GM18858 (cell line): ENCODE results near the gene ST6GALNAC3.
"Not testable (repeated sequence)": the region's sequence is repeated elsewhere in the genome, so short reads cannot be mapped to it uniquely, and the experiment has no call there.

Experiments
- ATAC-seq: cut with Tn5 transposase; IDR thresholded peaks from one replicate; pipeline ENCODE4 v1.9.1; 2021; ENCODE audit not compliant: unreplicated experiment

ST6GALNAC3 gene

DNA sequence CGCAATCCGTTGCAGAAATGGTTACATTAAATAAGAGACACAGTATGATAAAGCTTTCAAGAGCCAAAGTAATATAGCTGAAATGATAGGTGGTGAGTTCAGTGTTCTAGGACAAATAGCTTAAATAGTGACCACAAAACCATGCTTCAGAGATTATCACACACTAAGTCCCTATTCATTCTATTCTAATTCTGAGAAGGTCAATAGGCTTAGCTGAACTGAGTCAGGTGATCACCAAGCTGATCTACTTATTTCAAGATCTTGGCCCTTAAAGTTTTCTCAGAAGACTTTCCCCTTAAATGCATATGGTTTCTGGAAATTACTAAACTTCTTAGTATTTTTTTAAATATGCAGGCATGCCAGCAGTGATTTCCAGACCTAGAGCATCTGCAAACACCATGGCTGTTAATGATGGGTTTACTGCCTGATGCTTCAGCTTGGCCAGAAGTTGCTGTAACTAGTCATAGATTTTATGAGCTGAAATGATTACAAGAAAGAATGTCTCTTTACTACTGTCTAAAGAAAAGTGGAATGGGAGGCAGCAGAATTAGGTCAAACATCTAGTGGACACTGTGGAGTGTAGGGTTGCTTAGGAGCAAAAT lies 242.9 kb downstream of the ST6GALNAC3 start:
- no peak for ATAC-seq

DNA sequence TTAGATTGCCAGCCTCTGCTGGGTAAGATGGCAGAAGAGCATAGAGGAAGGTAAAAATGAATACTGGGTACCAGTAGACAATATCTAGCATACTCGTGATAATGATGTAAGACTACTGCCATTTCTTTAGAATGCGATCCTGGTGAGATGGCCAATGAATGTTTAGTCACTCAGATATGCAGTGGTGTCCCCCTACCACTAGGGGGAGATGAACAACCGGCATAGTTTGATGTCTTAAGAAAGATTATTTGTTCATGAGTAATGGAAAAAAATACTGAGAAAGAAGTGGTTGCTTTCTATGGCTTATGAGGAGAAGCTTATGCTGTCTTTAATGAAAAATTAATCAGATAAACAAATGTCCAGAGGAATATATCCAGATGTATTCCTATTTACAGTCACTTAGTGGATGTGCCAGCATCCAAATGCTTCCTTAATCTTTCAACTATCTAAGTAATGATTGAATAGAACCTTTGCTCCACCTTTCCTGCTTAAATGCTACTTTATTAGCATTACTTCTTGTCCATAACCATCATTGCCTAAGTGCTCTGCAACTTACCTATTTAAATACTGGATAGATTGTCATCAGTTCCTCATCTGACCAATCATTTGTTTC lies 256.6 kb downstream of the ST6GALNAC3 start:
- ATAC-seq = peak; percentile 90

DNA sequence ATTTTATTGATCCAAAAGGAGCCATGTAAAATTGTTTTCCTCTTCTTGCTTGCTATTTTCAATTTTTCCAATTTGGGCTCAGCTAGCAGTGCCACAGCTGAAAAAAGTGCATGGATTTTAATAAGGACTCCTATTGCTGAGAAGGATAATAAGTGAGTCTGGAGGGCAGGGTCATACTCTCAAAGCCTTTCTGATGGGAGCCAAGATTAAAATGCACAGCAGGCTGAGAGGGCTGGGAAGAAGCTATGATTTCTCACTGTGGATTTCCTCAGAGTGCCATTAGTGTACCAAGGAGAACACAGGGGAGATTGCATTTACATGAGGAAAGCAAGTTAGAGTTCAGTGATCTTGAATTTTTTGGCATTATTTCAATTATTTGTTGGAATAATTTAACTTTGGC lies 261.3 kb downstream of the ST6GALNAC3 start:
- no peak for ATAC-seq

DNA sequence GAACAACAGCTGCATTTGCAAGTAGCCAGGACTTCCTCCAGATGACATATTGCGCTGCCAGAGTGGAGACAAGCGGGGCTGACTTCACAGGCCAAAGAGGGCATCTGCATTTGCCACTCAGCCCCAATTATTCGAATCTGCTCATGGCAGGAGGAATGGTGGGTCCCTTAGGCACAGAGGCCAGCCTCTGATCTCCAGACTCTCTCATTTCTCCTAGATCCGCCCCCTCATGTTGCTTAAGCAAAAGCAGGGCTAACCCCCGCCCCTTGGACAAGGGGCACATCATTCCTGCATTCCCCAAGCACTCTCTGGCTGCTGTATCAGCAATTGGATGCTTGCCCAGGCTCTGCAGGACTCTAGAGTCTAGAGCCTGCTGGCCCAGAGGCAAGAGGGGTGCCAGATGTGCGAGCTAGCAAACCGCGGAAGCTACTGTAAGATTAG lies 262.4 kb downstream of the ST6GALNAC3 start:
- ATAC-seq = no peak

DNA sequence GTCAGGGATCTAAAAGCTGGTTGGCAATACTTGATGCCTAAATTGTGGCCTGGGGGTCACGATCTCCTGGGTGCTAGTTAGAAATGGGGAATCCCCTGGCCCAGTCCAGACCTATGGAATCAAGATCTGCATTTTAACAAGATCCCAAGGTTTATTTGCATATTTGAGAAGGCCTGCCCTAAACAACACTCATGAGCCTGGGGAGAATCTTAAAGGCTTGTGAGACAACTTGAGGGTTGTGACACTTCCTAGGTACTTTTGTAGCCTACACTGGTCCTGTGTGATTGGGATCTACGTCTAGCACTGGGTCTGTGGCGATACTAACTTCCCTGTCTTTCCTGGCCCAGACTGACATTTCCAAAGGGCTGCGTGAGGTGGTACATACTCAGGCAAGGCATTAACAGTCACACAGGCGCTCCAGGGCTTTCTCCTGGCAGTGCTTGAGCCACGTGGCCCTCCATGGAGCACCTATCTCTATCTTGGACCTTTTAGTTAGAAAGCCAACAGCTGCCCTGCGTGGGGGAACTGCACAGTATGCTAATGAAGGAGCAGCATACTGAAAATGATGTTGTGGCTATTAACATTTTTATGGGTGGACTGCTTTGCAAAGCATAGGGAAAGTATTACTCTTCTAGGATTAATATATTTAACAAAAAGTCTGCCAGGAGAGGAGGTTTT lies 263.1 kb downstream of the ST6GALNAC3 start:
- no peak for ATAC-seq

DNA sequence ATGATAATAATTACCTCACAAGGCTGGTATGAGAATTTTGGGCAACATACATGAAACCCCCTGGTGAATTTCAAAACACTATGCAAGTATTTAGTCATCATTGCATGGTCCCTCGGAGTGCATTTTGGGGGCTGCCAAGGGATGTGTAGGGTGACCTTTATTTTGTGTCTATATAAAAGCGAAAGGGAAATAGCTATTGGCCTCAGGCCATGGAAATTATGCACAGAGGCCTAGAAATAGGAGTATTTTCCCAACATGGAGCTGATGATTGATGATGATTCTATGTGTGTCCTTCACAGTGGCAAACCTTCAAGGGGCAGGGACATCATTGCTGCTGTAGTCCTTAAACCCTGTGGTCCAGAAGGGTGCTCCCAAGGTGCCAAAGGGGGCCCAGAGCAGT lies 265.5 kb downstream of the ST6GALNAC3 start:
- ATAC-seq = no peak

DNA sequence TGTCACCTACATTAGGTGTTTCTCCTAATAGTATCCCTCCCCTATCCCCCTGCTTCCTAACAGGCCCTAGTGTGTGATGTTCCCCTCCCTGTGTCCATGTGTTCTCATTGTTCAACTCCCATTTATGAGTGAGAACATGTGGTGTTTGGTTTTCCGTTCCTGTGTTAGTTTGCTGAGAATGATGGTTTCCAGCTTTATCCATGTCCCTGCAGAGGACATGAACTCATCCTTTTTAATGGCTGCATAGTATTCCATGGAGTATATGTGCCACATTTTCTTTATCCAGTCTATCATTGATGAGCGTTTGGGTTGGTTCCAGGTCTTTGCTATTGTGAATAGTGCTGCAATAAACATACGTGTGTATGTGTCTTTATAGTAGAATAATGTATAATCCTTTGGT lies 267.3 kb downstream of the ST6GALNAC3 start:
- not testable (repeated sequence) for ATAC-seq

DNA sequence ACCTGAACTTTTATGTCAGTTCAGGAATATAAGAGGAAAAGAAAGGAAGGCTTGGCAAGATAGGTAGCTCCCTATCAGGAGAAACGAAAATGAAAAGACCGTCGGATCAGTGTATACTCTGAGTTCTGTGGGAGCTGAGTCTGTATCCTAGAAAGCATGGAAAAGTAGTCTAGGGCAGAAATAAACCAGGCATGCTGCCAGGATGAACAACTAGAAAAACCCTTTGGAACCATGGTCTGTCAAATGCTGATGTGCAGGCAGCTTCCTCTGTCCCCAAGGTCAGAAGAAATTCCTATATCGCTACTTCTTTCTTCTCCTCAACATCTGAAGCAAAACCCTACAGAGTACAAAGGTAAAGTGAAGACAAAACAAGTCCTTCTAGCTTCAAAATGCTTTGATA lies 268.8 kb downstream of the ST6GALNAC3 start:
- ATAC-seq = no peak

DNA sequence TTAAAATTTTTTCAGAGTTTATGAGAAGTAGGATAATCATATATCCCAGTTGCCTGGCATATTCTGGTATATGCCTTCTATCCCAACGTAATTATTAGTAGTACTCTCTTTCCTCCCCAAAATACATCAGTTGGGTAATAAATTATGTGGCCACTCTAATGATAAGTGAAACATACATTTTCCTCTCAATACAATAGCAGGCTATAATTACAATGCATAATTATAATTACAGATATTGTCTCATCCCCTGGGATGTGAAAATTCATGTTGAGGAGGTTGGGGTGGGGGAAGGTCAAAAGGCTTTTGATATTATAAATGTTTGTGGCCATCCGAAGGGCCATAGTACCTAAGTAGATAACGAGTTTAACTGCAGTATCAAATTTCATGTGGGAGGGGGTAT lies 277.1 kb downstream of the ST6GALNAC3 start:
- ATAC-seq = no peak

DNA sequence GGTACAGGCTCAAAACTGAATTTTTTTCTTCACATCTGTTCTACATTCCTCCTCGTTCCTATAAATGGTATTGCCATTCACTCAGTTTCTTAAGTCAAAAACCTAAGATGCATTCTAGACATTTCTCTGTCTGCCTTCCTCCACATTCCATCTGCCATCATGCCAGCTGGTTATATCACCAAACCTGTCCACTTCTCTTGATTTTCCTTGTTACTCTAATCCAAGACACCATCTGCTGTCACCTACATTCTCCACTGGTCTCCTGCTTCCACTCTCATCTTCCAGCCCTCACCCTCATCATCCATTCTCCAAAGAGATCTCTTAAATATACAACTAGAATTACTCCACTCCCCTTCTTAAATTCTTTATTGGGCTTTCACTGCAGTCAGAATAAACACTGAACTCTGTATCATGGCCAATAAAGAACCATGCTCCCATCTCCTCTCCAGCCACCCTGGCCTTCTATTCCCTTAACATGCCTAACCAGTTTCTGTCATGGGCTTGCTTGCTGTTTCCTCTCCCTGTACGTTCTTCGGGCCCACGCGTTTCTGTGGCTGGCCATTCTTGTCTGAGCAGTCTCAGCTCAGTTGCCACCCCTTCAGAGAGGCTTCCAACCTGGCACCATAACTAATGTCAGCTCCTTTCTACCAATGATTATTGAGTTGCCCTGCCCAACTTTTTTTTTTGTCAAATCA lies 278.3 kb downstream of the ST6GALNAC3 start:
- no peak for ATAC-seq

DNA sequence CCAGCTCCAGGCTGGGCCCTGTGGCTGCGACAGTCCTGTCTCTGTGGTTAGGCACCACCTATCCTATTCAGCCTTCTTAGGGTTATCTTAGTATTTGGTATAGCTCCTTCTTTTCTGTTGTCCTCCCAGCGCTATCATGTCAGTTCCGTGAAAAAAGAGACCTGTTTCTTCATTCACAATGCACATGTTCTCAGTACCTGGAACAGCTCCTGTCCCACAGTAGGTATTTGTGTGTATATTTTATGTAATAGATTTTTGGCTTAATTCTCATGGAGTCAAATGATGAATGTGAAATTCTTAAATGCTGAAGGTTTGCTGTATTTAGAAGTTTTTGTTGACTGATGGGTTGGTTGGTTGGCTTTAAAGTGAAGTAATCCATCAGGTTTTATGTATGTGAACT lies 279.7 kb downstream of the ST6GALNAC3 start:
- ATAC-seq = no peak

DNA sequence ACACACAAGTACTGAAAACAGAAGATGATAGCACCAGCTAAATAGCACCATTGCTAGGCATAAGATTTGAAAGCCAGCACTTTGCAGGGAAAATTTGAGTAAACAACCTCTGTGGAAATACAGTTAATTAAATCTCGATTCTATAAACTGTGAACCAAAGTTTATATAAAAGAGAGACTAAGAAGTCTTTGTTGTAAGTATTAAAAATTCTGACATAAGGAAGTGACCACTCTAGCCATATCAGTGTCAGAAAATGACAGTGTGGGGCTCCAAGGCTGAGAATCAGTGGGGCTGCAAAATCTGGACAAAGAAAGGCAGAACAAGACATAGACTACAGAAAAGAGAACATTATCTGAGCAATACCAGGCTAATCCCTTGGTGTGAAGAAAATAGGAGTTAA lies 292.2 kb downstream of the ST6GALNAC3 start:
- ATAC-seq = no peak

DNA sequence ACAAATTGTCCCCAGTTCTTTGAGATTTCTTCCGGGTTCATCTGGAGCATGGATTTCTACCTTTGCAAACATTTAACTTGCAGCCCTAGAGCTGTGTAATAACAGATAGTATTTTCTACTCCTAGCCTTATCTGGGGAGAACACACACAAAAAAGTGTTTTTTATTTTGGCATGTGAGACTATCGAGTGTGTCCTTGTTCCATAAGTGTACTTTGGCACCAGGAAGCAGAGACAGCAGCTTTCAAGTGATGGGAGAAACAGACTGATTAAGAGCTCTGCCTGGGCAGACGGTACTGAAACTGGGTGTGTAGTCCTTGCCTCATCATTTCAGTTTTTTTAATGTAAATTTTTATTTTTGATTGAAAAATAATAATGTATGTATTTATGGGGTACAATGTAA lies 297.4 kb downstream of the ST6GALNAC3 start:
- ATAC-seq = no peak

DNA sequence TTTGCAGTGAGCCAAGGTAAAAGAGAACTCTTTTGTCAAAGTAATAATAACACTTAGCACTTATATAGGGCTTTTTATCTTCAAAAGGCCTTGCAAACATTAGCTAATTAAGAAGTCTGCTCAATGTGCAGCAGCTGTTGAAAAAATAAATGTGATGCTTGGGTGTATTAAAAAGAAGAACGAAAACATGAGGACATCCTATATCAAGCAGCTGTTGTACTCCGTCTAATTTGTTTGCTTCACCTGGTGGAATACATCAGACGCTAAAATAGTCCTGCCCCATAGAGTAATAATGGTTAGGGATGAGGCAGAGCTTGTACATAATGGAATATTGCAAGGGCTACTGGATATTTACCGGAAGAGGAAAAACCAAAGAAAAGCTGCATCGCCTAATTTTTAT lies 299.5 kb downstream of the ST6GALNAC3 start:
- no peak for ATAC-seq

DNA sequence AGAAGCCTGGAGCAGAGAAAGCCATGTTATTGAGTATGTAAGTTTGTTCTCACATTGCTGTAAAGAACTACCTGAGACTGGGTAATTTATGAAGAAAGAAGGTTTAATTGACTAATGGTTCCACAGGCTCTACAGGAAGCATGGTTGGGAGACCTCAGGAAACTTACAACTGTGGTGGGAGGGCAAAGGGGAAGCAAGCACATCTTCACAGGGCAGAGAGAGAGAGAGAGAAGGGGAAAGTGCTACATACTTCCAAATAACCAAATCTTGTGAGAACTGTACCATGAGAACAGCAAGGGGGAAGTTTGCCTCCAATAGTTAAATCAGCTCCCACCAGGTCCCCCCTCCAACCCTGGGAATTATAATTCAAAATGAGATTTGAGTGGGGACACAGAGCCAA lies 302.7 kb downstream of the ST6GALNAC3 start:
- ATAC-seq = no peak

DNA sequence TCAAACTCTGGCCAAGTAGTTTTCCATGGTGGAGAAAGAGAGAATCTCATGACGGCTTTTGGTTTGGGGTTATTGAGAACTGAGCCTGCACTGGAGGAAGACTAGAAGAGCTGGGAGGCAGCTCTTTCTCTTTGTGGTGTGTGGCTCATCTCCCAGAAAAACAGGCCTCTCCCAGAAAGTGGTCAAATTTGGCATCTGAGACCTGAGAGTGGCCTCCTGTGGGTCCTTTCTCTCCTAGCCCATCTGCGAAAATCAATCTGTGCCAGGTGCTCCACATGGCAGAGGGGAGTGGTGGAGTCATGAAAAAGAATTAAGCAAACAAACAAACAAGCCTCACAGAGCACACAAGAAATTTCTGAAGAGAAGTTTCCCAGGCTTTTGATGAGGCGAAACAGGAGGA lies 305.0 kb downstream of the ST6GALNAC3 start:
- no peak for ATAC-seq

DNA sequence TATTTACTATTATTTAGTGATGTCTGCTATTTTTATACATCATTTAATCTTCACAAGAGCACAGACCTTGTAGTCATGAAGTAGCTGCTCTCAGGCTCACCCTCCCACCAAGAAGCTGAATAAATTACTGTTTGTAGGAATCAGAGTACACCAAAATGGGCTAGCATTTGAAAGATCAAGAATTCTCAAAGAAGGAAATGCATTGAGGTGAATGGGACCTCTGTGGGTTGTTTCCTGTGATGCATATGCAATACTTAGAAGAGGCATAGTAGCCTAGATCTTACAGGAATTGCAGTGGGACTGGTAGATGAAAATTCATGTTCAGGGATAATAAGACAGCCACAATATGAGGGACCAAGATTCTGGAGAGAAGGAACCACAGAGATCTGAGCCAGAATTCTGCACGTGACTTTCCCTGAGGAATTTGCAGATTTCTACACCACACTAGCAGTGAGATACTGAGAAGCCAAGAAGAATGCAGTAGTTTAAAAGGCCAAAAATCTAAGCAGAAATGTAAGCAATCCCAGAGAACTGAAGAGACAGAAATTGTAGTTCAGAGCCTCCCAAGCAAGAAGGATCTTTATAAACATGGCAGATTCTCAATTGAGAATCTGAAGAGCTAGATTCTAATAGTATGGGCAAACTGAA lies 307.0 kb downstream of the ST6GALNAC3 start:
- no peak for ATAC-seq

DNA sequence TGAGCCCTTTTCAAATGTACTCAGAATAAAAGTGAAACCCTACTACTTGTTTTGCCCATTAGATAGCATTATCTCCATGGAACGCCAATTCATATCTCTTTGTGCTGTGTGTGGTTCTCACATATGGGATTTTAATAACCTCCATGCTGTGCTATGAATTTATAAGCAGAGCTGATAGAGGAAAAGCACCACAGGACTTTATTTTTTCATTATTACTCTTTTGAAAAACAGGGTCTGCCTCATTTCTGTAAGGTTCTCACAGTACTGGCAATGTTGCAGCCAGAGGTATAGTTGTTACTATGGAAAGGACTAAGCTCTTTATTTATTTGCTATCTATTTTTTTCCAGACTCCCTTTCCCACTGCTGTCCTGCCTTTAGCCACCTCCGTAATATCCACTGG lies 313.7 kb downstream of the ST6GALNAC3 start:
- ATAC-seq = no peak

DNA sequence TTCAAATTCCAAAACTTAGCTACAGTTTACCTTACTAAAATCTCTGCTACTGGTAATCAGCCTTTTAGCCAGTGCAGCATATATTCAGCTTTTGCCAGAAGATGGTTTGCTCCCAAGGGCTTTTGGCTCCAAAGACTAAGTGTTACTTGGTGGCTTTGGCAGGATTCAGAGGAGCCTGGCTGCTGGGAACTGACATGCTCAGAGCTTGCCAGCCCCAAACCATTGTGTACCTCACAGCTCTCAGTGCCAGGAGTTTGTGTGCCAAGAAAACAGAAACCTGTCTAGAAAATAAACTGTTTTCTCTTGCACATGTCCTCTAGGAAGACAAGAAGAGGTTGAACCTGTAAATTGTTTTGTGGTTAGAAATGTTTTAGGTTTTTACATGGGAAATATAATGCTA lies 315.9 kb downstream of the ST6GALNAC3 start:
- no peak for ATAC-seq

DNA sequence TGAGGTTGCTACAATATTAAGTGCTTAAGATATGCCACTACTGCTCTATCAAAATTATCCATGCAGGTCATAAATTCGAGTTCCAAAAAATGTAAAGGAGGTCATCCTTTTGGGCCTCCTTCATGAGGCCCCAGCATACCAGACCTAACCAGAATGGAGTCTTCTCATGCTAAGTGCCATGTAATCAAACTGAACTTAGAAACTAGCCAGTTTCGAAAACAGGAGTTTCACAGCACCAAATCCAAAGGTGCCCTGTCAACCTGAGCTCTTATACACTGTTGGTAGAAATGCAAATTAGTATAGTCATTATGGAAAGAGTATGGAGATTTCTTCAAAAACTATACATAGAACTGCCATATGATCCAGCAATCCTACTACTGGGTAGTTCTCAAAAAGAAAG lies 320.5 kb downstream of the ST6GALNAC3 start:
- no peak for ATAC-seq

DNA sequence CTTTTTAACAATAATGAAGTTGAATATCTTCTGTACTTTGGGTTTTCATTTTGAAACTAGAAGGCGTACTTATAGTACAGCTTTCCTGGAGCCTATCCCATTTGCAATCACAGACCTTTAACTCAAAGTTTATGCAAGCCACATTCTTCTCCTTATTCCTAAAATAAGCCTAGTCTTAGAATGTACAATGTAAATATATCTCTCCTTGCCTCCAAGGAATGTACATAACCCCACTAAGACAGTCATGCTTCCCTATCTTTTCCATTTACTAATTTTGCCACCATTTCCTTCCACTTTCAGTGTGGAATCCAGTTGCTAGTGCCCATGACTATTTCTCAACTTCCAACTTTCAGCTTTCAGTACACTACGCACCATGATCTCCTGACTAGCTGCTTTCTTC lies 327.6 kb downstream of the ST6GALNAC3 start:
- no peak for ATAC-seq
